Limb (tissue), 2 donors: ENCODE data around the gene MYO5A.
"Not testable (repeated sequence)": the region's sequence is repeated elsewhere in the genome, so short reads cannot be mapped to it uniquely, and the experiment has no call there.

ENCODE experiments used
- DNase-seq, 2 donors: peaks; one replicate each; pipeline ENCODE4 v3.0.0-alpha.2; 2016; ENCODE audit errors: extremely low spot score in 2 of 2

MYO5A gene

DNA sequence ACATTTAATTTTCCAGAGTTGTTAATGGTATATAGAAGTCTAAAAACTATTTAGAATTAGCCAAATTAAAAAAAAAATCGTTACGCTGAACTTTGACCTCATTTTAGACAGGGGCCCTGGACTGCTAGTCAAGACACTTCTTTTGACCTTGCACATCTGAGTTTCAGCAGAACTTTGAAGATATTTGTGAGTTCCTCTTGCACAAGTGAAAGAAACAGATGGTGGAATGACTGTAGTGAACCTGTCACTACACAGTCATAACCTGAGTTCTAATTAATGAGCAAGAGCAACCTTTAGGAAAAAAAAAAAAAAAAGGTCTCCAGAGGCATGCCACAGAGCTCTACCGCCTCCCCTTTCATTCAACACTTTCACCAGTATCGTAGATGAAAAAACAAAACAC lies 238.4 kb downstream of the MYO5A start:
- no peak for DNase-seq

DNA sequence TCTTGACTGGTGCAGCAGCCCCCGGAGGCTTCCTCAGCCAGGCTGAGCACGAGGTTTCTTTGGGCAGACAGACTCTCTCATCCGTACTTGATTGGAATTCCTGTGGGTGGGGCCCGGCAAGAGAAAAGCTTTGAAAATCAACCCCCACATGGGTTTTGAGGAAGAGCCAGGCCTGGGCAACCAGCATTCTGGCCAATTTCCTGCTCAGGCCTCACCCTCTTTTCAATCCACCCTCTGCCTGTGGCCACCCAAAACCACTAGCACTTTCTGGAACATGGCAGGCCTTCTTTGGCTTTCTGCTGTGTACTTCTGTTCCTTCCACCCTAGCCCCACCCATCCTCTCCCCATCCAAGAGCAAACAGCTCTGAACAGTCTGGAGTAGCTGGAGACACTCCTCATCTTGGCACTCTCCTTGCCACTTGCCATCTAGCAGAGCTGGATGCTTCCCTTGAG lies 239.0 kb downstream of the MYO5A start:
- DNase-seq = no peak

DNA sequence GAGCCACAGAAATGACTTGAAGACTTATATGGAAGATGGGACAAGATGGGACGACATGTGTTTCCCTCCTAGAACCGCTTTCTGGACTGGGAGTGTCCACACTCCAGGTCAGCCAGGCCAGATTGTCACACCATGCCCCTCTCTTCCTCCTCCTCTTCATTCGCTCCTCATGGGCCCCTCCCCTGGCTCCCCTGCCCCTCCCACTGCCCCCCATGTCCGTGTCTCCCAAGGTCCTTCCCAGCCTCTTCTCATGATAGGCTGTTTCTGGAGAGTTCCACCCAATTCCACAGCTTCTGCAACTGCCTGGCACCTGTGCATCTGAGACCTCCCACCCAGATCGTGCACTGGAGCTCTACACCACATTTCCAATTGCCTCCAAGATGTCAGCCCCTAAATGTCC lies 239.7 kb downstream of the MYO5A start:
- DNase-seq = no peak

DNA sequence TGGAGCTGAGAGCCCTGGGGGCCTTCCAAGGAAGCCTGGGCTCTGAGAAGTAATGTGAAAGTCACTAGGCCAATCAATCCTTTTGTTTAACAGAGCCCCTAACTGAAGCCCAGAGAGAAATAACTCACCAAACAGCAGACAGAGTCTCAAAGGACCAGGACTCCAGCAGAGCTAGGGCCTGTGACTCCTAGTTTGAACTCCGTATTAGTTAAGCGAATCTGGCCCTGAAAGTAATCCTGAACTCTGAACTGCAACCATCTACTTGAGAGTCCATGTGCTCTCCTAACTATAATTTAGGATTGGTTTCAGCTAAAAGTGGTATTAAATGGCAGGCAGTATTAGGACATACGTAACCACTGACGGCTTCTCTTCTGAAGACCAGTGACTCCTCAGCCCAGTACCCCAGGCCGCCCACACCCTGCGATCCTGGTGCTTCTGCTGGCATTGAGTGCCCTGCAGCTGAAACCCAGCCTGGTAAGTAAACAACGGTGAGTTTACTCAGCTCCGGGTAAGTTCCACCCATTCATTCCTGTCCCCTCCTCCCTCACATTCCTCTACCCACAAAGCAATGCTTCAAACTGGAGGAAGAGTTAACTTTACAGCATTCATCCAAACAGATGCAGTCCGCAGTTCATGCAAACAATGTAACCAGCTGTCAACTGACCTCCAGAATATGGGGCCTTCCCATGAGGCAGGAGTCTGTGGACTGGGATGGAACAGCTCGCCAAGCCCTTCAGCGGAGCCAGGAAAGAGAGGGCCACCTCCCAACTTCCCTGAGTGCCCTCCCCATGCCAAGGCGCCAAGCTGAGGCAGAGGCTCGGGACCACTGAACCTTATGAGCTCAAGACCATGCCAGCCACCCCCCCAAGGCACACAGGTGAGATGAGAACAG lies 240.4 kb downstream of the MYO5A start:
- DNase-seq = no peak

DNA sequence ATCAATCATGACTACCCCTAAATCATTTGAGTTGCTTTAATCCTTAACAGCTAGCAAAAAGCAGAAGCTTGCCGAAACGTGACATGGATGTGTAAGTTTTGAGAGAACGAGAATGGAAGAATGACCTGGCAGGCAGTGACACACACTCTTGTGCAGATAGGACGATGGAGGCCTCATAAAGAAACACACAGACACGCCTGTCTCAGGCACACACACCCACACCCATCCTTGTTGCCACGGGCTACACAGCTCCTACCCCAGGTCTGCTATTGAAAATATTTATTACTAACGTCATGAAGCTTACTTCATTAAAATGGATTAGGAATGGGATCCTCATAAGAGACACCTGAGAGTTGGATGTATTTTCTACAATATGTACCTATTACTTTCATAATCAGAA lies 241.6 kb downstream of the MYO5A start:
- DNase-seq = no peak

DNA sequence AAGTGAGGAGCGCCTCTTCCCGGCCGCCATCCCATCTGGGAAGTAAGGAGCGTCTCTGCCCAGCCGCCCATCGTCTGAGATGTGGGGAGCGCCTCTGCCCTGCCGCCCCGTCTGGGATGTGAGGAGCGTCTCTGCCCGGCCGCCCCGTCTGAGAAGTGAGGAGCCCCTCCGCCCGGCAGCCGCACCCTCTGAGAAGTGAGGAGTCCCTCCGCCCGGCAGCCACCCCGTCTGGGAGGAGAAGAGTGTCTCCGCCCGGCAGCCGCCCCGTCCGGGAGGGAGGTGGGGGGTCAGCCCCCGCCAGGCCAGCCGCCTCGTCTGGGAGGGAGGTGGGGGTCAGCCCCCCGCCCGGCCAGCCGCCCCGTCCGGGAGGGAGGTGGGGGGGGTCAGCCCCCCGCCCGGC lies 242.7 kb downstream of the MYO5A start:
- DNase-seq = not testable (repeated sequence)

- no peak for DNase-seq
These were observed 244.5 kb downstream of the MYO5A start for GRCh38 chr15:52284164-52284563.

DNA sequence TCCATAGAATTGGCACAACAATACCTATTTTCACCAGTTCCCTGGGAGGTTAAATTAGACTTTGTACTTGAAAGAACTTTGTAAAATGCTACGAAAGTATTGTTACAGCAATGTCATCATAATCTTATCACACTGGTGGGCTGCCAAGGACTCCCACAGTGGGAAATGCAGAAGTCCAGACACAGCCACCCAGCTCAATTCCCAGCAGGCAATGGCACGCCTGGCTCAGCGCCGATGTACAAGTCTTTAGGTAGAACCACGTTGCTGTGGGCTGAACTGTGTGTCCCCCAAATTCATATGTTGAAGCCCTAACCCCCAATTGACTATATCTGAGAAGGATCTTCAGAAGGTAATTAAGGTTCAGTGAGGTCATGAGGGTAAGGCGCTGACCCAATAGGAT lies 245.4 kb downstream of the MYO5A start:
- no peak for DNase-seq

DNA sequence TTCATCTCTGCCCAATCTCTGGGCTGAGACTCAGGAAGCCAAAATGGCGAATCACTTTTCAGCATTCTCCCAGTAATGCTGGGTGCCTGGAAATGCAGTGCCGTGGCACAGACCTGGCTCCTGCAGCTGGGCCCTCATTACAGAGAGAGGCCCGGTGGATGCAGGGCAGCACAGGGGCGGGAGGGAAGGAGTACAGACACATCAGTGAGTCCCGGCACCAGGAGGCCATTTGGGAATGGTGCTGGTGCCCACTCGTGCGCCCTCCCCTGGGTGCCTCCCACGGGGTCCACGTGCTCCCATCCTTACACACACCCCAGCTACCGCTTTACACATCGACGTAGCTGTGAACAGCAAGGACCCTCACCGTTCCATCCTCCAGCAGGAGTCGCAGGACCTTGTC lies 246.3 kb downstream of the MYO5A start:
- no peak for DNase-seq

GRCh38 chr15:52281085-52282035 lies 247.3 kb downstream of the MYO5A start:
- DNase-seq = no peak

DNA sequence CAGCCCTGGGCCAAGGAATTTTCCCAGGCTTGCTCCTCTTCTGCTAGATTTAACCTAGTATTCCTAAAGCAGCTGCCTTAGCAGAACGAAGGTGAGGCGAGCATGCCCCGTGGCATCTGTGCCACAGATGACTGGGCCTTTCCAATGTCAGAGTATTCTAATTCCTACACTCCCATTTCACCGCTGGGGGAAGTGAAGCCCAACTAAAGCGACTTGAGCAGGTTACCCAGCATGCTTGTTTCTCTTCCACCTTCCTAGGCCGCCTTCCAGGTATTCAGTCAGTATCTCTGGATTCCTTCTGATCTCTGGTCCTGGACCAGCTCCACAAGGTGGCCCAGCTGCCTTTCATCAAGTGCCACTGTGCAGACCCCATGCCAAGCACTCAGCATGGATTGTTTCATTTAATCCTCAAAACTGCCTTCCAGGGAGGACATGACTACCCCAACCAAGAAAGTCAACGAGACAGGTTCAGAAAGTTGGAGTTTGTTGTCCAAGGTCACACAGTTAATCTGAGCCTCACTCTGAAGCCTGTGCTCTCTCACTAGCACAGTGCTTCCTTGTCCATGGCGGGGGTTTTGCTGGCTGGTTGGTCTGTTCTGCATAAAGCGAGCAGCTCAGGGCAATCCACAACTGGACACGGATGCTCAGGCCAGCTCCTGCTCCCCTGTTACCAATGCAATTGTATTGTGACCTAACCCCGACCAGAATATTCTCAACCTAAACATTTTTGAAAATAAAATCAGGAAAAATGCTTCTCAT lies 248.2 kb downstream of the MYO5A start:
- DNase-seq = no peak

DNA sequence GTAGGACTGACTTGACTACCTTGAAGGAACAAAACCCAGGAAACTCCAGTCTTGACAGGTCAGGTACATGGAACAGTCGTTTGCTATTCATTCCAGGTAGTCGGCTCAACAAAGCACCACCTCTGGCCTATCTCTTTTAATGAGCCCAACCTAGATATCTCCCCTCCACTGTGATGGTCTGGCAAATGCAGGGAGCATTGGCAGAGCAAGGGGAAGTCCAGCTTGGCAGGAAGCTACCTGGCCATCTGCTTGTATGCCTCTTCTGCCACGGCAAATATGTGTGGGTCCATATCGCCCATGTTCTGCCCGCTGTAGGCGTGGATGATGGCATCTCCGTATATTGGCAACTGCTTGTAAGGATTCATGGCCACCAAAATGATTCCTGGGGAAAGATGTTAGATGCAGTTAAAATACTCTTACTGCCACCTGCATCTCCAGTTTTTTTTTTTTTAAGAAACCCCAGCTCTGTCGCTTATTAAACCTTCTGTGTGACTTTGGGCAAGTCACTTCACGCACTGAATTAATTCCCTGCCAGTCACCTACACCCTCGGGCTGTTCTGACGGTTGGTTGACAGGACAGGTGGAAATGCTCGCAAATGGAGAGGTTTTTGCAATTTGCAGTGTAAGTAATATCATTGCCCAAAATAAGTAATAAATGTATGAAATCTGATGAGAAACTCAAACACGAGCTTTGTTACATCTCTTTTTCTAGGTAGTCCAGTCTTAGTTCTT lies 249.9 kb downstream of the MYO5A start:
- no peak for DNase-seq

DNA sequence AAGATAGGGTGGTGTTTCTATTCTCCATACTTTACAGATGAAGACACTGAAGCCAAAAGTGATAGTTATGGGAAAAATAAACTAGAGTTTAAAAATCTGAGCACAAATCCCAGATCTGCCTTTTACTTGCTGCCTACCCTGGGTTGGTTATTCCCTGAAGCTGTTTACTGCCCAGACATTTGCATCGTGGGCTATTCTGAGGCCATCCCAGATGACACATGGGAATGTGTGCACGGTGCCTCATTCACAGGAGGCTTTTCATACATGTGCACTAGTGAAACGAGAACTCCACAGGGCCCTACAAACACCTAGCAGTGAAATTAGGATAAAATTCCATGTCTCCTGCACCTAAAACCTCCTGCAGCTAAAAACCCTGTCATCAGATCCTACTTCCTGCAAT lies 250.5 kb downstream of the MYO5A start:
- DNase-seq = no peak

DNA sequence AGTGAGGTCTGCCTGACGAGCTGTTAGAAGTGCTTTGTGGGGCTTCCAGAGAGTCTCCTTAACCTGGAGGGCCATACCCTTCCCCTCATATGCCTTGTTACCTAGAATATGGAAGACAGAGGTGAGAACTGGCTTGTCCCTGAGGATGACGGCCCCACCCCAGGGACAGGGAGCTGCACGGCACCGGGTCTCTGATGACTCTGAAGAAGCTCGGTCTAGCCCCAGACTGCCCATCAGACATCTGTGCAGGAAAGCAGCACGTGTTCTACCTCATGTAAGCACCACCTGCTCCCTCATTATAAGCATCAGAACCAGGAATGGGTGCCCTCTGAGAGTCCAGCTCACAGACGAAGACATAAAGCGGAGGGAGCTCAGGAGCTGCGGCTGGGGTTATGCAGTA lies 251.1 kb downstream of the MYO5A start:
- DNase-seq = no peak

- no peak for DNase-seq
These were observed 252.4 kb downstream of the MYO5A start for GRCh38 chr15:52276256-52276770.

DNA sequence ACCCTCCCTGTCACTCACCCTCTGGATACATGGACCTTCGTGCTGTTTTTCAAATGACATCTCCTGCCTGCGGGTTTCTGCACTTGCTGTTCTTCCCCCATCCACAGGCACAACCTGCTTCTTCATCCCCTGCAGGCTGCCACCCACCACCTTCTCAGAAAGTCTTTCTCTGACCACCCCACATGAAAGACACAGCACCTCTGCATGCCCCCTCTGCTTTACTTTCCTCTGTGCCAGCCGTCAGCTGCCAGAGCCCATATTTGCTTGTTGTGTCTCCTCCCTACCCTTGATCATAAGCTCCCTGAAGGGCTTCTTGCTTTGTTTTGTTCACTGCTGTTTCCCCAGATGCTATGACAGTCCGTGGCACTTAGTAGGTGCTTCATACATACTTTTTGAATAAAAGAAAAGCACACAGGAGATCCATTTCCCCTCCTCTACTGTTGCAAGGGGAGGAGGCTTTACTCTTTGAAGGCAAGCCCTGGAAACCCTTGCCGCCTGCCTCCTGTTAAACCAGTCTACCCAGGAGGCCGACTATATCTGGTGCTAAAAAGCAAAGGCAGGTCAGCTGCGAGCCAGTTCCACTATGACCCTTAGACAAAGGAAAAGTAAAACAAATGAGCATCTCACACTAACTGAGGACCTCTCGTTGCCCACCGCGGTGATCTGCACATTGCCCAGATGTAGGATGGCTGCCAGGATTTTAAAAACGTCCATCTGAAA lies 265.0 kb downstream of the MYO5A start:
- DNase-seq = no peak

DNA sequence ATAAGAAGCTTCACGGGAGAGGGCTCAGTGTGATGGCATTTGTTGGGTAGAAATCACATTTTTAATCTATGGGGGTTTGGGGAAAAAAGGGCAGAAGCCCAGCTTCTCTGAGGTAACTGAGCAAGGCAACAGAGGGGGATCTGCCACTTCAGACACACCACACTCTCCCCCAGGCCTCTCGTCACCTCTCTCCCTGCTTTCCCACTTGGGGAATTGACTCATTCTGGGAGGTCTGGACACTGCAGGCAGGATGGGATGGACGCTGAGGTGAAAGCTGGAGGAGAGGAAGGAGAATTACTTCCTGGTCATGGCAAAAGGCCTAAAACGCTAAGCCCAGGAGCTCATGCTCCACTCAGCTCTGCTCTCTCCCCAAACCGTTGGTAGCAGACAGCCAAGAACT lies 266.3 kb downstream of the MYO5A start:
- DNase-seq = no peak

GRCh38 chr15:52261498-52262242 lies 267.0 kb downstream of the MYO5A start:
- peak; percentile 23 to 49 for DNase-seq

DNA sequence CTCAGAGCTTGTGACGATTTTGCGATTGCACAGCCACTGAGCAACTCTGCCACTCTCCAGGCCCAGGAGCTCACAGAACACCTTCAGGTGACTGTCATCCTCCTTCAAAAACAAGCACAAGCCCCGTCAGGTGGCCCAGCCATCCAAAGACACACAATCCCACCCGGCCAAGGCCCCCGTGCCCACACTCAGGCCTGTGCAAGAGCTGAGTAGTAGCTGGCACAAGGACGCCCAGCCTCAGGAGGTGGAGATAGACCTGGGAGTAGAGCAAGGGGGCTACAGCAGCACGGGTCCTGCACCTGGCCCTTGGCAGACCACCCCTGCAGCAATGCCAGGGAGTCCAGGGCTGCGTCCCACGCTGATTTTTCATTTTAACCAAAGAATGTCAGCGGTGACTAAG lies 267.7 kb downstream of the MYO5A start:
- DNase-seq = no peak
